Neural progenitor cell (in vitro differentiated cells): ENCODE measurements around the gene PARD6A. TPM values are rescaled to one million over a fixed set of nuclear protein-coding genes. Genes with fewer than 3 reads are reported as not detected.
A peak's percentile ranks its signal among the peaks of the same experiment; 100 is the strongest.

Experiments used
- DNase-seq: peaks from one replicate; pipeline ENCODE4 v3.0.0-alpha.2; 2016; ENCODE audit warnings: low spot score
- H2AFZ ChIP-seq: fragments of 200-600 bp; sonication (generic); replicated peaks from 2 replicates; pipeline ENCODE4 v1.6.1; 2016; ENCODE audit warnings: antibody characterized with exemption
- H3F3A ChIP-seq: fragments of 200-600 bp; sonication (generic); 2 replicates; pipeline ENCODE4 v1.6.1; 2016; ENCODE audit warnings: antibody characterized with exemption, low read depth
- H3K27ac ChIP-seq: fragments of 200-600 bp; sonication (generic); 2 replicates; pipeline ENCODE4 v1.5.1; 2016; ENCODE audit warnings: mild to moderate bottlenecking
- H3K27me3 ChIP-seq: fragments of 200-600 bp; sonication (generic); 2 replicates; pipeline ENCODE4 v1.6.1; 2016; ENCODE audit warnings: mild to moderate bottlenecking, moderate library complexity
- H3K36me3 ChIP-seq: fragments of 200-600 bp; sonication (generic); 2 replicates; pipeline ENCODE4 v1.5.1; 2016
- H3K4me1 ChIP-seq: fragments of 200-600 bp; sonication (generic); 2 replicates; pipeline ENCODE4 v1.6.1; 2016; ENCODE audit warnings: mixed run types
- H3K4me2 ChIP-seq: fragments of 200-600 bp; sonication (generic); 2 replicates; pipeline ENCODE4 v1.6.1; 2016
- H3K4me3 ChIP-seq: fragments of 200-600 bp; sonication (generic); 2 replicates; pipeline ENCODE4 v1.5.1; 2016
- H3K79me2 ChIP-seq: fragments of 200-600 bp; sonication (generic); 2 replicates; pipeline ENCODE4 v1.6.1; 2016; ENCODE audit warnings: low read depth
- H3K9ac ChIP-seq: fragments of 200-600 bp; sonication (generic); 2 replicates; pipeline ENCODE4 v1.6.1; 2016
- H3K9me3 ChIP-seq: fragments of 200-600 bp; sonication (generic); 2 replicates; pipeline ENCODE4 v1.5.1; 2016; ENCODE audit warnings: low read depth
- H4K20me1 ChIP-seq: fragments of 200-600 bp; sonication (generic); 2 replicates; pipeline ENCODE4 v1.6.1; 2016; ENCODE audit warnings: low read depth
- H3K27ac Mint-ChIP-seq: 3 replicates; pipeline ENCODE4 v1.8.0; 2021; ENCODE audit warnings: mixed read lengths
- H3K27me3 Mint-ChIP-seq: 2 replicates; pipeline ENCODE4 v1.8.0; 2022; ENCODE audit warnings: low read depth, mild to moderate bottlenecking, inconsistent platforms, moderate library complexity, mixed read lengths; ENCODE audit not compliant: insufficient read depth
- H3K36me3 Mint-ChIP-seq: 3 replicates; pipeline ENCODE4 v1.8.0; 2021; ENCODE audit warnings: mixed read lengths
- H3K4me1 Mint-ChIP-seq: 3 replicates; pipeline ENCODE4 v1.8.0; 2021; ENCODE audit warnings: mixed read lengths
- H3K4me3 Mint-ChIP-seq: 3 replicates; pipeline ENCODE4 v1.8.0; 2021; ENCODE audit warnings: mild to moderate bottlenecking, moderate library complexity, mixed read lengths
- H3K9me3 Mint-ChIP-seq: 3 replicates; pipeline ENCODE4 v1.8.0; 2020; ENCODE audit warnings: mixed read lengths
- EZH2 ChIP-seq: fragments of 200-600 bp; sonication (generic); IDR thresholded peaks from 2 replicates; pipeline ENCODE4 v1.6.1; 2017; ENCODE audit warnings: antibody characterized with exemption, mild to moderate bottlenecking, moderate library complexity
- EZH2phosphoT487 ChIP-seq: fragments of 200-600 bp; sonication (generic); IDR thresholded peaks from 2 replicates; pipeline ENCODE4 v1.6.1; 2017; ENCODE audit warnings: antibody characterized with exemption
- total RNA-seq: library from RNA; depleted of rRNA; stranded (reverse); fragments of >200 nt; gene quantifications from 2 replicates; pipeline ENCODE4 v1.2.3, GENCODE V29; 2015; ENCODE audit warnings: low replicate concordance
- TF ChIP-seq, protein P1 (sequence below): fragments of 200-600 bp; sonication (generic); IDR thresholded peaks from 2 replicates; pipeline ENCODE4 v1.5.1; 2017; ENCODE audit warnings: antibody characterized with exemption, mild to moderate bottlenecking

The PARD6A gene
- total RNA-seq, 1 donor from 2014 or later: 2.7 TPM

DNA sequence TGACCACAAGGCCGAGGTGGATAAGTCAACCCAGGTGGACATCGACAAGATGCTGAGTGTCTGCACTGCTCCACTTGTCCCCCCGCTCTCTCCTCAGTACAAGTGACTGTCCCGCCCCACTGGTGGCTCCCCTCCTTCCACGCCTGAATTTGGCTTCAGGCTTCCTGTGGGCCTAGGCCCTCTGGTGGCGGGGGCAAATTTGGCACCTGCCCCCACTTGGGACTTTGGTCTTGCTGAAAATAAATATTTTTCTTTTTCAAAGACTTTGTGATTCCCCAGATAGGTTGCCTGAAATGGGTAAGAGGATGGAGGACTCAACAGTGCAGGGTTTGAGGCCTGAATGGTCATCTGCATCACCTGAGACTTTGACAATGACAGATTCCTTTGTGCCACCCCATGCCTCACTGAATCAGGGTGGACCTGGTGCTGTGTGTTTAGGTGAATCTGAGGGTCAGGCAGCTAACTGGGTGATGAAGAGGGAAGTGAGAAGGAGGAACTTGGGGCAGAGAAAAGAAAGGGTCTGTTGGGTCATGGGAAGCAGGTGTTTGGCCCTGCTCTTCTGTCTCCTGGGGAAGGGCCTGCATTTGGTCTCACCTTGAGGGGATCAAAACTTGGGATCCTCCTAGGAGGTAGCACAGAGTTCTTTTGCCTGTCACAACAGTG is 7.9 kb downstream of the PARD6A start:
- Mint-ChIP-seq H3K27ac (peak overlapping the region; percentile 72), H3K4me3 (peak overlapping the region; percentile 45)
- H3K27ac ChIP-seq: no peak overlapping the region

DNA sequence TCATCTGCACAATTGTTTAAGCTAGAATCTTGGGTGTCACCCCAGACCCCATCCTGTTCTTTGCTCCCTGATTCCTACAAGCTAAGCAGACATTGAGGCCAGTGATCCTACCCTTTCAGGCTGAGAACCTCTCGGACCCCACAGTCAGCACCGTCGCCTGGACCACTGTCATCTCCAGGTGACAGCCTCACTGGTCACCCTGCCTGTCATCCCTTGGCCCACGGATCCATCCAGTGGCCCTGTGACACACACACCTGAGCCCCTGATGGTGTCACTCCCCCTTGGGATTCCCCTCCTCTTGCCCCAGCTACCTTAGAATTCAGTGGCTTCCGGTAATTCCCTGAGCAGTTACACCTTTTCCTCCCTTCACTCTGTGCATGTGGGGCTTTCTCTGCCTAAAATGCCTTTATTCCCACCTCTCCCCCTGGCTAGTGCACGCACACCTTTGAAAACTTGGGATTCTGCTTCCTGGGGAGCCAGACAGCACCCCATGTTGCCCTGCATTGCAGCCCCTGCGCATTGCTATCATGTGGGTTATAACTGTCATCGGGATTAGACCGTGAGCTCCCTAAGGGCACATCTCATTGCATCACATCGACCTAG is 8.8 kb downstream of the PARD6A start:
- H2AFZ ChIP-seq: no peak overlapping the region
- H3K27me3 ChIP-seq: peaks cover 5% of the 10 kb centered on the region
- Mint-ChIP-seq H3K36me3 (peaks cover 10% of the 10 kb centered on the region), H3K9me3 (no peaks in the 10 kb centered on the region), H3K4me3 (peak overlapping the region; percentile 57), H3K4me1 (peaks cover 30% of the 10 kb centered on the region), H3K27ac (no peak overlapping the region), H3K27me3 (peaks cover 7% of the 10 kb centered on the region)
- no peak overlapping the region for H3K4me3 ChIP-seq
- no peak overlapping the region for H3K4me2 ChIP-seq
- no peaks in the 10 kb centered on the region for H3K9me3 ChIP-seq
- no peaks in the 10 kb centered on the region for H3K36me3 ChIP-seq
- TF ChIP-seq EZH2phosphoT487 (no peak), EZH2 (no peak)
- TF ChIP-seq, protein P1, sequence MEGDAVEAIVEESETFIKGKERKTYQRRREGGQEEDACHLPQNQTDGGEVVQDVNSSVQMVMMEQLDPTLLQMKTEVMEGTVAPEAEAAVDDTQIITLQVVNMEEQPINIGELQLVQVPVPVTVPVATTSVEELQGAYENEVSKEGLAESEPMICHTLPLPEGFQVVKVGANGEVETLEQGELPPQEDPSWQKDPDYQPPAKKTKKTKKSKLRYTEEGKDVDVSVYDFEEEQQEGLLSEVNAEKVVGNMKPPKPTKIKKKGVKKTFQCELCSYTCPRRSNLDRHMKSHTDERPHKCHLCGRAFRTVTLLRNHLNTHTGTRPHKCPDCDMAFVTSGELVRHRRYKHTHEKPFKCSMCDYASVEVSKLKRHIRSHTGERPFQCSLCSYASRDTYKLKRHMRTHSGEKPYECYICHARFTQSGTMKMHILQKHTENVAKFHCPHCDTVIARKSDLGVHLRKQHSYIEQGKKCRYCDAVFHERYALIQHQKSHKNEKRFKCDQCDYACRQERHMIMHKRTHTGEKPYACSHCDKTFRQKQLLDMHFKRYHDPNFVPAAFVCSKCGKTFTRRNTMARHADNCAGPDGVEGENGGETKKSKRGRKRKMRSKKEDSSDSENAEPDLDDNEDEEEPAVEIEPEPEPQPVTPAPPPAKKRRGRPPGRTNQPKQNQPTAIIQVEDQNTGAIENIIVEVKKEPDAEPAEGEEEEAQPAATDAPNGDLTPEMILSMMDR: no peak
- H3K9ac ChIP-seq: no peak overlapping the region
- H3K4me1 ChIP-seq: peaks cover 13% of the 10 kb centered on the region
- H4K20me1 ChIP-seq: peaks cover 24% of the 10 kb centered on the region
- DNase-seq: no peak
- no peaks in the 10 kb centered on the region for H3K79me2 ChIP-seq
- no peak overlapping the region for H3K27ac ChIP-seq
- peaks cover 17% of the 10 kb centered on the region for H3F3A ChIP-seq

More for the DNA sequence above, 7.9 kb downstream of the PARD6A start:
- Histone ChIP-seq H3K27me3 (peaks cover 5% of the 10 kb centered on the region), H3K9me3 (no peaks in the 10 kb centered on the region), H3K4me2 (no peak overlapping the region), H3K36me3 (no peaks in the 10 kb centered on the region), H3F3A (peaks cover 17% of the 10 kb centered on the region), H3K79me2 (no peaks in the 10 kb centered on the region), H4K20me1 (peaks cover 30% of the 10 kb centered on the region), H3K9ac (no peak overlapping the region), H3K4me3 (no peak overlapping the region), H3K4me1 (peaks cover 13% of the 10 kb centered on the region), H2AFZ (no peak overlapping the region)
- Mint-ChIP-seq H3K4me1 (peaks cover 31% of the 10 kb centered on the region), H3K36me3 (peaks cover 10% of the 10 kb centered on the region), H3K9me3 (no peaks in the 10 kb centered on the region), H3K27me3 (peaks cover 7% of the 10 kb centered on the region)
- TF ChIP-seq EZH2phosphoT487: no peak
- TF ChIP-seq, protein P1: peak; percentile 15
- no peak for DNase-seq

DNA sequence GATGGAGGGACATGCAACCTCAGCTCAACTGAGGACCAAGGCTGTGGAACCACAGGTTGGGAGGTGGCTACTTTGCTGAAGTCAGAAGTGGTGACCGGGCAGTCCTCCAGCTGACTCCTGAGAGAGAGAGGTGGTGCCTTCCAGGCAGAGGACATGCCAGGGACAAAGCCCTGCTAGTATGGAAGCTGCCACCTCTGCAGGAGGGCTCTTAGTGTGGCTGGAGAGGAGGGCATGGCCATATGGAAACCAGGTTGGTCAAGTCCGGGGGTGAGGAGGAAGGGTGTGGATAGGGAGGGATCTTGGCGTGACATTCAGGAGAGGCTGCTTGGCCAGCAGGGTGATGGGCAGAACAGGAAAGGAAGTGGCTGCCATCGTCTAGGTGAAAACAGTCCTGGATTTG is 11.5 kb downstream of the PARD6A start:
- Histone ChIP-seq H3K4me3 (no peak overlapping the region), H3K79me2 (no peaks in the 10 kb centered on the region), H3F3A (peaks cover 12% of the 10 kb centered on the region), H4K20me1 (peaks cover 10% of the 10 kb centered on the region), H3K27me3 (peaks cover under 1% of the 10 kb centered on the region), H3K9me3 (no peaks in the 10 kb centered on the region), H3K27ac (no peak overlapping the region), H3K9ac (no peak overlapping the region), H3K36me3 (no peaks in the 10 kb centered on the region), H2AFZ (no peak overlapping the region), H3K4me2 (no peak overlapping the region), H3K4me1 (peaks cover 4% of the 10 kb centered on the region)
- H3K27ac Mint-ChIP-seq: no peak overlapping the region
- H3K9me3 Mint-ChIP-seq: no peaks in the 10 kb centered on the region
- peaks cover 4% of the 10 kb centered on the region for H3K27me3 Mint-ChIP-seq
- peaks cover 6% of the 10 kb centered on the region for H3K36me3 Mint-ChIP-seq
- H3K4me3 Mint-ChIP-seq: peak overlapping the region; percentile 20
- no peak for DNase-seq
- TF ChIP-seq, protein P1: no peak
- TF ChIP-seq EZH2 (no peak), EZH2phosphoT487 (no peak)
- H3K4me1 Mint-ChIP-seq: peaks cover 17% of the 10 kb centered on the region
